Colonic mucosa (tissue), 4 donors: Measurements from ENCODE around the gene PDE9A. TPM values are rescaled to one million over a fixed set of nuclear protein-coding genes. Genes with fewer than 3 reads are reported as not detected.
A peak's percentile ranks its signal among the peaks of the same experiment; 100 is the strongest.

Experiments used
- DNase-seq: peaks from one replicate; pipeline ENCODE4 v3.0.0-alpha.2; 2020
- H3K27ac ChIP-seq: fragments of 200-600 bp; one replicate; pipeline ENCODE4 v1.8.0; 2021
- H3K27me3 ChIP-seq: fragments of 200-600 bp; one replicate; pipeline ENCODE4 v1.8.0; 2021
- H3K36me3 ChIP-seq: fragments of 200-600 bp; one replicate; pipeline ENCODE4 v1.8.0; 2021
- H3K4me1 ChIP-seq: fragments of 200-600 bp; one replicate; pipeline ENCODE4 v1.8.0; 2021; ENCODE audit warnings: mild to moderate bottlenecking
- H3K4me3 ChIP-seq: fragments of 200-600 bp; one replicate; pipeline ENCODE4 v1.8.0; 2021
- H3K9ac ChIP-seq, 2 donors: one replicate each; pipeline ENCODE4 v1.7.0; 2013; ENCODE audit warnings: control low read depth in 2 of 2, low read depth in 2 of 2, low read length in 2 of 2
- H3K9me3 ChIP-seq: fragments of 200-600 bp; one replicate; pipeline ENCODE4 v1.8.0; 2021
- intact Hi-C: fragments of 100-400 bp; cut with DNase I; formaldehyde crosslinking; loops from one replicate; pipeline ENCODE4 v1.14.1; 2022
- total RNA-seq, 2 donors: library from RNA; stranded (reverse); fragmentation: NEBNext Ultra II Directional in 1 of 2; extraction: Animal tissue kit (Norgen Biotek cat#: 25700) in 1 of 2; gene quantifications; one replicate each; pipeline ENCODE4 v1.2.1, GENCODE V29; 2021
- TF ChIP-seq, protein P1 (sequence below): fragments of 200-600 bp; IDR thresholded peaks from one replicate; pipeline ENCODE4 v1.8.0; 2022; ENCODE audit warnings: antibody characterized with exemption, mild to moderate bottlenecking
- donor health status: healthy.
- donor health status: DM: no; HTN: no; CAD: no.
- donor health status: DM: no; HTN: no; CAD: no.

The PDE9A gene
- total RNA-seq, 2 donors from 2014 or later = 37.5 to 56.0 TPM

DNA sequence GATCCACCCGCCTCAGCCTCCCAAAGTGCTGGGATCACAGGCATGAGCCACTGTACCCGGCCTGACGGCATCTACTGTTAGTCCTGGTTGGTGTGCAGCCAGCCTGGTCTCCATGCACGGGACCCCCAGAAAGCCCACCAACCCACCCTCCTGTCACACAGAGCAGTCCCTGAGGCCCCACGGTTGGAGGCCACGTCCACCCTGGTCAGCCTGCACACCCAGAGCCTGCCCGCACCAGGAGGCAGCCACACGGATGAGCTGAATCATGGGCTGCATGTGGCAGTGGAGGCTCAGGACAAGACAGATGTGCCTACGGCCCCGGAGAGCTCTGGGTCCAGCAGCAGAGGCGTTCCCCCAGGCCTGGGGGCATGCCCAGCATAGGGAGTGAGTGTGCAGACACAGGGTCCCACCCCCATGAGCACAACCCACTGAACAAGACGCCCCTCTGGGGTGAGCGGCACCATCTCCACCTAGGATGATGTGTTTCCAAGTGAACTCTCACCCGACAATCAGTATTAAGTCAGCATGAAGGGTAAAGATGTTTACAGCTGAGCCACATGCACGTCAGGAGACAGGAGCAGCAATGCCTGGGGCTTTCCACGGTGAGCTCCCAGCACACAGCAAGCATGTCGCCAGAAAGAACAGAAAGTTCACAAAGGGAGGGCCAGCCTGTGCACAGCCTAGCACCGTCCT is 123.8 kb downstream of the PDE9A start:
- DNase-seq = no peak
- Histone ChIP-seq H3K36me3 (no peaks in the 10 kb centered on the region), H3K27ac (no peak overlapping the region), H3K9ac (no peak overlapping the region), H3K9me3 (no peaks in the 10 kb centered on the region), H3K4me3 (no peak overlapping the region), H3K4me1 (no peaks in the 10 kb centered on the region), H3K27me3 (no peaks in the 10 kb centered on the region)
- TF ChIP-seq, protein P1, sequence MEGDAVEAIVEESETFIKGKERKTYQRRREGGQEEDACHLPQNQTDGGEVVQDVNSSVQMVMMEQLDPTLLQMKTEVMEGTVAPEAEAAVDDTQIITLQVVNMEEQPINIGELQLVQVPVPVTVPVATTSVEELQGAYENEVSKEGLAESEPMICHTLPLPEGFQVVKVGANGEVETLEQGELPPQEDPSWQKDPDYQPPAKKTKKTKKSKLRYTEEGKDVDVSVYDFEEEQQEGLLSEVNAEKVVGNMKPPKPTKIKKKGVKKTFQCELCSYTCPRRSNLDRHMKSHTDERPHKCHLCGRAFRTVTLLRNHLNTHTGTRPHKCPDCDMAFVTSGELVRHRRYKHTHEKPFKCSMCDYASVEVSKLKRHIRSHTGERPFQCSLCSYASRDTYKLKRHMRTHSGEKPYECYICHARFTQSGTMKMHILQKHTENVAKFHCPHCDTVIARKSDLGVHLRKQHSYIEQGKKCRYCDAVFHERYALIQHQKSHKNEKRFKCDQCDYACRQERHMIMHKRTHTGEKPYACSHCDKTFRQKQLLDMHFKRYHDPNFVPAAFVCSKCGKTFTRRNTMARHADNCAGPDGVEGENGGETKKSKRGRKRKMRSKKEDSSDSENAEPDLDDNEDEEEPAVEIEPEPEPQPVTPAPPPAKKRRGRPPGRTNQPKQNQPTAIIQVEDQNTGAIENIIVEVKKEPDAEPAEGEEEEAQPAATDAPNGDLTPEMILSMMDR = no peak
- intact Hi-C loops = no loop called here

DNA sequence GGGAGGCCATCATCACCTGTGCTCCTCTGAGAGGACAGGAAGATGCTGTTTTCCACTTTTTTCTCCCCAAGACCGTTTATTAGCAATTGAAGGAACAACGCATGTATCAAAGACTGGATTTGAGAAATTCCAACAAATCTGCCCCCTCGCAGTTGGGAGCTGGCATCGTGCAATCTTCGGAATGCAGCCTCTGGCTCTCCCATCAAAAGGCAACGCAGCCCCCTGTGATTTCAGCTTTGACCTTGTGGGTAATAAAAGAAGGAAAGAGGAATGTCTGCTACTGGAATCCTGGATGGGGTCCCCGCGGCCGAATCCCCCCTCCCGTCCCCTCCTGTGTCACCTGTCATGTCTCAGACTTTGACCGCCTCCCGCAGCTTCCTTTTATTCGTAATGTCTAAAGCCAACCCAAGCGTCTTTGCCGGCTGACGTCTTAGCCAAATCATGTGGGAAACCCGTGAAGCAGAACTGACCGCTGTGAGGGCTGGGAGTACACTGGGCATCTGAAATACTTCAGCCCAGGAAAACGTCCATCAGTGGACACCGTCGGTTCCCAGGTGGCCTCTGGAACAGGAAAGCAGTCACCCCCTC is 124.4 kb downstream of the PDE9A start:
- Histone ChIP-seq H3K4me1 (no peaks in the 10 kb centered on the region), H3K9me3 (no peaks in the 10 kb centered on the region), H3K36me3 (no peaks in the 10 kb centered on the region), H3K27ac (no peak overlapping the region), H3K9ac (no peak overlapping the region), H3K27me3 (no peaks in the 10 kb centered on the region), H3K4me3 (no peak overlapping the region)
- intact Hi-C loops = no loop called here
- TF ChIP-seq, protein P1 = no peak
- DNase-seq = no peak

DNA sequence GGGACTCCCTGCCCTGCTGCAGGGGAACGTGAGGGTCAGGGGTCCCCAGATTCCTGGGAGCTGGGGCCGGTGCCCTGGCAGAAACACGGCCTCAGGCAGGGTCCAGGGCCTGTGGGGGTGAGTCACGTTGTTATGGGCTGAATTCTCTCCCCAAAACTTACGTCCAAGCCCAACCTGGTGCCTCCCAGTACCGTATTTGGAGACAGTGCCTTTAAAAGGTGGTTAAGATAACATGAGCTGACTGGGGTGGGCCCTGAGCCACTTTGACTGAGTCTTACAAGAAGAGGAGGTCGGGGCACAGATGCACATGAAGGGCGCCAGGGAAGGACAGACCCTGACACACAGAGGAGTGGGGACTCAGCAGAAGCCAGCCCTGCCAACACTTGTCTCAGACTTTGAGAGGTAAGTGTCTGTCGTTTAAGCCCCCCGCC is 126.0 kb downstream of the PDE9A start:
- H3K9me3 ChIP-seq = no peaks in the 10 kb centered on the region
- H3K36me3 ChIP-seq = no peaks in the 10 kb centered on the region
- H3K9ac ChIP-seq = no peak overlapping the region
- DNase-seq = no peak
- TF ChIP-seq, protein P1 = no peak
- H3K27me3 ChIP-seq = no peaks in the 10 kb centered on the region
- intact Hi-C loops = no loop called here
- H3K4me1 ChIP-seq = no peaks in the 10 kb centered on the region
- no peak overlapping the region for H3K4me3 ChIP-seq
- no peak overlapping the region for H3K27ac ChIP-seq

DNA sequence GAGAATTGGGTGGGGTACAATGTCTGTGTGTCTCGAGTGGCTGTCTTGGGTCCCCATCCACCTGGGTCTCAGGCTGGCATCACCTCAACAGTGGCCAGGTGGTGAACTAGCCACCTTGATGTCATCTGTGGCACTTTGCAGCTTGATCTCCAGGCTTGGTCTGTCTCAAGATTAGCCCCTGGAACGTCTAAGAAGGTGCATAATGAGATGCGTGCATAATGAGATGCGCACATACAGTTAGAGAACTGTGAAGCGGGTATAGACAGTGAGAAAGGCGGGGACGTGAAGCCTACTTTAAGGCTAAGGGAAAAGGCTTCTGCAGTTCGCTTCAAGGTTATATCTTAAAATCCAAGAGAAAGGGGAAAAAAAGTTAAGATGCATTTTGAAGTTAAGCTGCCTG is 127.2 kb downstream of the PDE9A start:
- H3K4me1 ChIP-seq = no peaks in the 10 kb centered on the region
- no peaks in the 10 kb centered on the region for H3K27me3 ChIP-seq
- no peak overlapping the region for H3K4me3 ChIP-seq
- TF ChIP-seq, protein P1 = no peak
- H3K9ac ChIP-seq = peak overlapping the region in 1 of 2 donors; percentile 26
- no peaks in the 10 kb centered on the region for H3K9me3 ChIP-seq
- no peak for DNase-seq
- no peaks in the 10 kb centered on the region for H3K36me3 ChIP-seq
- H3K27ac ChIP-seq = no peak overlapping the region
- intact Hi-C loops = no loop called here

DNA sequence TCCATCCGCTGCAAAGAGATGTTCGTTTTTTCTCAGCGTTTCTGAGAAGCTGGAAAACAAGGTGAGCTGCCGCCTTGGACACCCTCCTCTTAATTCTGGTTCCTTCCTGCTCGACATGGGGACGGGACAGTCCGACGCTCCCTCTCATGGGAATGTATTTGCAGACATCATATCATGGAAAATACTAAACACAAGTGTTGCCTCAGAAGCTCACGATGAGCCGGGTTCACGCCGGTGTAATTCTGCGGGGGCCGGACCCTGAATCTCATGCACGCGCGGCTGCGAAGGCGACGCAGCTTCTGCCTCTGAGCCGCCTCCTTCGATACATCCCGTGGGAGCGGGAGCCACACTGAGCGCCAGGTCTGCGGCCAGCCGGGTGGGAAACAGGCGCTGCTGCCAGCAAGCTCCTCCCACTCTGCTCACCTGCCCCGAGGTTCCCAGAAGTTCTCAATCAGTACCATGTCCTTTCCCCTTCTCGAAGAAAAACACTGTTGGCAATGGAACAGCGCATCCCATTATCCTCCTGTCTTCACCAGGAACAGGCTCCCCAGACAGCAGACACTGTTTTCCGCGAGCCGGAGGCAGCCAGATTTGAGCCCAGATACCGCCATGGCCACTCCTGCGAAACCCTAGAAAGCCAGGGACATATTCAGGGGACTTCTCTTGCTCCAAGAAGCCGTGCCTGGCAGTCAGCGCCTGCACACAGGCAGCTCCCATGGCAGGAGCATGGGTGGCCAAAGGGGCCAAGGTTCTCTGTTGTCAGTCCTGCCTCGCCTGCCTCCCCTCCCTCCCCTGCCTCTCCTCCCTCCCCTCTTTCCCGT is 127.9 kb downstream of the PDE9A start:
- intact Hi-C loops = no loop called here
- H3K9ac ChIP-seq = peak overlapping the region in 1 of 2 donors; percentile 51
- H3K27ac ChIP-seq = no peak overlapping the region
- H3K9me3 ChIP-seq = no peaks in the 10 kb centered on the region
- TF ChIP-seq, protein P1 = no peak
- no peaks in the 10 kb centered on the region for H3K27me3 ChIP-seq
- H3K4me3 ChIP-seq = peak overlapping the region; percentile 1
- no peaks in the 10 kb centered on the region for H3K4me1 ChIP-seq
- peak; percentile 71 for DNase-seq
- H3K36me3 ChIP-seq = no peaks in the 10 kb centered on the region
